Vagina (tissue), 2 donors: ENCODE data around the gene ATAD1.

Experiments used
- CTCF ChIP-seq, 3 experiments: fragments of 450-650 bp in 2 of 3; fragments of 200-600 bp in 1 of 3; sonication (generic) in 1 of 3; IDR thresholded peaks; one replicate each; pipeline ENCODE4 v1.5.1; 2017 to 2019; ENCODE audit warnings: antibody characterized with exemption in 3 of 3, mild to moderate bottlenecking in 2 of 3, moderate library complexity in 2 of 3
- POLR2A ChIP-seq, 2 donors: fragments of 450-650 bp; IDR thresholded peaks; one replicate each; pipeline ENCODE4 v1.6.1; 2017; ENCODE audit warnings: antibody characterized with exemption in 2 of 2, mild to moderate bottlenecking in 2 of 2, moderate library complexity in 2 of 2

DNA sequence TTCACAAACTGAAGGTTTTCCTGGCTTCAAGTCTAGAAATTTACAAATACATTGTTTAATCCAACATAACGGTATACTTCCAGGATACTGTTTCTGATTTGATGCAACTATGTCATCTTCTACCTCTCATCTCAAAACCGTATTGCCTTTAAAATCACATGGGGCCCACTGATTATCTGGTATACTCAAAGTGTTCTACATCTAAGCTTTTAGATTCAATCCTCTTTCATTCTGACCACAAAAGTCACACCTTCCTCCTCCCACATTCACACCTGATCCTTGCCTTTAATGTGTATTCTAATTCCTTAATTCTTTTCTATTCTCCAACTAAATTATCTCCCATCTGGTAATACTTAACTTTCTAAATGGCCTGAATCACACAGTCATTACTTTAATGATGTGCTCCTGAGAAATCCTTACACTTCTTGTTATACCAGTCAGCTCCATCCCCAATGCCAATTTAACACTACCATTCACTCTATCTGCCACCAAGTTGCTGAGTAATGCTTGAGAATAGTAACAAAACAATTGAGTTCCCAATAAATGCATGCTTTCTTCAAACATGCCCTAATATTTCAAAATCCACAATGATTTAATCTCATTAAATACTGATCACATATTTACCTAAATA is 13.0 kb downstream of the ATAD1 start:
- TF ChIP-seq CTCF (IDR thresholded peaks at IDR 0.05) (no peak), POLR2A (IDR thresholded peaks at IDR 0.05) (no peak)
